Right lobe of liver (tissue), 4 donors: Measurements from ENCODE around the gene STXBP6.

ENCODE experiments used
- CTCF ChIP-seq, 4 donors: fragments of 200-600 bp in 3 of 4; fragments of 450-650 bp in 1 of 4; IDR thresholded peaks; one replicate each; pipeline versions ENCODE4 v1.5.1 to v1.8.0; 2016 to 2022; ENCODE audit warnings: antibody characterized with exemption in 4 of 4, mild to moderate bottlenecking in 2 of 4
- POLR2A ChIP-seq: fragments of 450-650 bp; IDR thresholded peaks from one replicate; pipeline ENCODE4 v1.6.1; 2017; ENCODE audit warnings: antibody characterized with exemption, mild to moderate bottlenecking
- donor health status: DM: no; HTN: no; CAD: no.
- donor health status: DM: no; HTN: no; CAD: no.
- donor health status: DM: no; HTN: yes; CAD: no.

GRCh38 chr14:24921903-24922302 lies 128.0 kb downstream of the STXBP6 start:
- no peak for TF ChIP-seq CTCF (IDR thresholded peaks at IDR 0.05)
- no peak for TF ChIP-seq POLR2A
